Peyer's patch (tissue), 4 donors: ENCODE measurements around the gene CHAF1A. TPM values are rescaled to one million over a fixed set of nuclear protein-coding genes. Genes with fewer than 3 reads are reported as not detected.

ENCODE experiments used
- DNase-seq, 3 donors: peaks; one replicate each; pipeline ENCODE4 v3.0.0-alpha.2; 2017 to 2019
- H3K27ac ChIP-seq, 4 donors: fragments of 200-600 bp; sonication (generic); one replicate each; pipeline ENCODE4 v1.5.1; 2016 to 2019
- H3K27me3 ChIP-seq, 2 donors: fragments of 200-600 bp; sonication (generic); one replicate each; pipeline ENCODE4 v1.5.1; 2019
- H3K36me3 ChIP-seq, 3 donors: fragments of 200-600 bp; sonication (generic); one replicate each; pipeline ENCODE4 v1.5.1; 2016 to 2019
- H3K4me1 ChIP-seq, 4 donors: fragments of 200-600 bp; sonication (generic); one replicate each; pipeline ENCODE4 v1.5.1; 2016 to 2019
- H3K4me3 ChIP-seq, 4 donors: fragments of 200-600 bp; sonication (generic); 1 replicate in 3 of 4; 2 replicates in 1 of 4; pipeline ENCODE4 v1.5.1; 2016 to 2019; ENCODE audit warnings: mild to moderate bottlenecking in 1 of 4
- H3K9me3 ChIP-seq, 4 donors: fragments of 200-600 bp; sonication (generic); one replicate each; pipeline ENCODE4 v1.5.1; 2016 to 2019; ENCODE audit warnings: mild to moderate bottlenecking in 1 of 4
- CTCF ChIP-seq, 6 experiments: fragments of 450-650 bp in 4 of 6; fragments of 200-600 bp in 2 of 6; sonication (generic) in 1 of 6; IDR thresholded peaks; one replicate each; pipeline ENCODE4 v1.5.1; 2017 to 2019; ENCODE audit warnings: antibody characterized with exemption in 6 of 6, mild to moderate bottlenecking in 3 of 6, moderate library complexity in 1 of 6
- POLR2A ChIP-seq, 2 donors: fragments of 450-650 bp; IDR thresholded peaks; one replicate each; pipeline ENCODE4 v1.5.1; 2017; ENCODE audit warnings: antibody characterized with exemption in 2 of 2, mild to moderate bottlenecking in 2 of 2, moderate library complexity in 2 of 2
- total RNA-seq, 4 donors: library from RNA; depleted of rRNA; stranded (reverse); fragments of >200 nt; gene quantifications; one replicate each; pipeline ENCODE4 v1.1.0, GENCODE V29; 2016

CHAF1A gene
- total RNA-seq, 4 donors from 2014 or later = 7.5 to 66.8 (median 14.4) TPM

- H3K27me3 ChIP-seq = no peaks in the 10 kb centered on the region
- H3K36me3 ChIP-seq = peaks cover 0 to 34% (median 0%) of the 10 kb centered on the region in 3 donors
- no peak overlapping the region for H3K27ac ChIP-seq
- TF ChIP-seq POLR2A (IDR thresholded peaks at IDR 0.05) (no peak), CTCF (IDR thresholded peaks at IDR 0.05) (no peak)
- no peak overlapping the region for H3K4me3 ChIP-seq
- no peak for DNase-seq
- no peaks in the 10 kb centered on the region for H3K9me3 ChIP-seq
- H3K4me1 ChIP-seq = peaks cover 0 to 19% (median 13%) of the 10 kb centered on the region in 4 donors
These were observed 72.1 kb downstream of the CHAF1A start for GRCh38 chr19:4474514-4475022.

- Histone ChIP-seq H3K27ac (no peak overlapping the region), H3K36me3 (peaks cover 0 to 34% (median 0%) of the 10 kb centered on the region in 3 donors), H3K4me1 (peaks cover 0 to 19% (median 13%) of the 10 kb centered on the region in 4 donors), H3K27me3 (no peaks in the 10 kb centered on the region), H3K9me3 (no peaks in the 10 kb centered on the region), H3K4me3 (no peak overlapping the region)
- TF ChIP-seq POLR2A (IDR thresholded peaks at IDR 0.05) (no peak), CTCF (IDR thresholded peaks at IDR 0.05) (no peak)
- no peak for DNase-seq
These were observed 74.8 kb downstream of the CHAF1A start for GRCh38 chr19:4477034-4477801.

GRCh38 chr19:4482721-4483364, 80.4 kb downstream of the CHAF1A start:
- H3K9me3 ChIP-seq = no peaks in the 10 kb centered on the region
- H3K36me3 ChIP-seq = peaks cover 0 to 26% (median 0%) of the 10 kb centered on the region in 3 donors
- H3K4me1 ChIP-seq = no peaks in the 10 kb centered on the region
- no peak overlapping the region for H3K4me3 ChIP-seq
- no peak overlapping the region for H3K27ac ChIP-seq
- TF ChIP-seq CTCF (IDR thresholded peaks at IDR 0.05) (no peak), POLR2A (IDR thresholded peaks at IDR 0.05) (no peak)
- DNase-seq = no peak
- H3K27me3 ChIP-seq = no peaks in the 10 kb centered on the region

- no peaks in the 10 kb centered on the region for H3K9me3 ChIP-seq
- no peak overlapping the region for H3K27ac ChIP-seq
- no peak for DNase-seq
- TF ChIP-seq CTCF (IDR thresholded peaks at IDR 0.05) (no peak), POLR2A (IDR thresholded peaks at IDR 0.05) (no peak)
- H3K27me3 ChIP-seq = no peaks in the 10 kb centered on the region
- H3K4me3 ChIP-seq = no peak overlapping the region
- peaks cover 0 to 28% (median 0%) of the 10 kb centered on the region in 3 donors for H3K36me3 ChIP-seq
- no peaks in the 10 kb centered on the region for H3K4me1 ChIP-seq
These were observed 80.9 kb downstream of the CHAF1A start for GRCh38 chr19:4483385-4483784.

- H3K36me3 ChIP-seq = peaks cover 0 to 52% (median 0%) of the 10 kb centered on the region in 3 donors
These were observed 85.1 kb downstream of the CHAF1A start for GRCh38 chr19:4487572-4487971.

More at GRCh38 chr19:4487572-4487971, 85.1 kb downstream of the CHAF1A start:
- TF ChIP-seq CTCF (IDR thresholded peaks at IDR 0.05) = no peak
- TF ChIP-seq POLR2A (IDR thresholded peaks at IDR 0.05) = no peak
- no peak for DNase-seq
- Histone ChIP-seq H3K4me3 (no peak overlapping the region), H3K9me3 (no peaks in the 10 kb centered on the region), H3K4me1 (no peaks in the 10 kb centered on the region), H3K27me3 (no peaks in the 10 kb centered on the region), H3K27ac (no peak overlapping the region)
